GM20000 (cell line): Measurements from ENCODE around the gene GUCA1C.

Experiments used
- DNase-seq: peaks from one replicate; pipeline ENCODE4 v3.0.0; 2012; ENCODE audit warnings: low spot score
- TF ChIP-seq, protein P1 (sequence below): IDR thresholded peaks from 2 replicates; pipeline ENCODE4 v1.5.1; 2012; ENCODE audit warnings: mild to moderate bottlenecking, control low read depth; ENCODE audit errors: extremely low read depth, missing control alignments

The GUCA1C gene

DNA sequence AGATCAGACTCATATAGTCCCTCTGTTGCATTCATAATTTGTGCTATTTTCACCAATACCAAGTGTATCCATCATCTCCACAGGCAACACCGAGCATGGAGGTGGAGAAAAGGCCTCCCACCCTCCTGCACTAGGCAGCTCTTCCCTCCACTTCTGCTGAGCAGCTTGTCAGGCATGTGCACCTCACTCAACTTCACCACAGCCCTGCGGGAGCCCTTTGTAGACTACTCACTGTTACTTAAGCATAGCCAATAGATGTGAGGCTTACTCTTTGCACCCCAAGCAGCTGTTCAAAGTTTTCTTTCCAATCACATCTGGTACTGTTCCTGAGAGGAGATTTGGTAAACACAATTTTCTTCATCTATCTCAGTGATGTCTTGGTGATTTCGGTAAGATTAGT is 16.9 kb upstream of the GUCA1C start:
- TF ChIP-seq, protein P1, sequence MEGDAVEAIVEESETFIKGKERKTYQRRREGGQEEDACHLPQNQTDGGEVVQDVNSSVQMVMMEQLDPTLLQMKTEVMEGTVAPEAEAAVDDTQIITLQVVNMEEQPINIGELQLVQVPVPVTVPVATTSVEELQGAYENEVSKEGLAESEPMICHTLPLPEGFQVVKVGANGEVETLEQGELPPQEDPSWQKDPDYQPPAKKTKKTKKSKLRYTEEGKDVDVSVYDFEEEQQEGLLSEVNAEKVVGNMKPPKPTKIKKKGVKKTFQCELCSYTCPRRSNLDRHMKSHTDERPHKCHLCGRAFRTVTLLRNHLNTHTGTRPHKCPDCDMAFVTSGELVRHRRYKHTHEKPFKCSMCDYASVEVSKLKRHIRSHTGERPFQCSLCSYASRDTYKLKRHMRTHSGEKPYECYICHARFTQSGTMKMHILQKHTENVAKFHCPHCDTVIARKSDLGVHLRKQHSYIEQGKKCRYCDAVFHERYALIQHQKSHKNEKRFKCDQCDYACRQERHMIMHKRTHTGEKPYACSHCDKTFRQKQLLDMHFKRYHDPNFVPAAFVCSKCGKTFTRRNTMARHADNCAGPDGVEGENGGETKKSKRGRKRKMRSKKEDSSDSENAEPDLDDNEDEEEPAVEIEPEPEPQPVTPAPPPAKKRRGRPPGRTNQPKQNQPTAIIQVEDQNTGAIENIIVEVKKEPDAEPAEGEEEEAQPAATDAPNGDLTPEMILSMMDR: no peak
- DNase-seq: no peak

DNA sequence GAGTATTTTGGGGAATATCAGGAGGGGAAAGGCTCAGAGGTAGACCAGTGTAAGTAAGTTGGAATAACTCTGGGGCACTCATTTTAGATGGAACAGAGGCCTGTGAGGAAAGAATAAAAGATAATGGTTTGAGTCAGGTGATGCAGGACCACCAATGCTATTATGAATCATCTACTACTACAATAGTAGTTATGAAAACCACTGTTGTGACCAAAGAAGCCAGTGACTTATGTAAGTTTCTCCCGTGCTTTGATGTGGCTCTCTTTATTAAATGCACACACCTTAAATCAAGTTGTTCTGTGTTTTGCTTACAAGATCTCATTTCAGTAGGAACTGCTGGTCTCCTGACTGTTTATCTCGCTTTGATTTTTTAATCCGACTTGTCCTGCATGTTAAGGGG is 13.1 kb upstream of the GUCA1C start:
- DNase-seq: no peak
- TF ChIP-seq, protein P1: no peak

DNA sequence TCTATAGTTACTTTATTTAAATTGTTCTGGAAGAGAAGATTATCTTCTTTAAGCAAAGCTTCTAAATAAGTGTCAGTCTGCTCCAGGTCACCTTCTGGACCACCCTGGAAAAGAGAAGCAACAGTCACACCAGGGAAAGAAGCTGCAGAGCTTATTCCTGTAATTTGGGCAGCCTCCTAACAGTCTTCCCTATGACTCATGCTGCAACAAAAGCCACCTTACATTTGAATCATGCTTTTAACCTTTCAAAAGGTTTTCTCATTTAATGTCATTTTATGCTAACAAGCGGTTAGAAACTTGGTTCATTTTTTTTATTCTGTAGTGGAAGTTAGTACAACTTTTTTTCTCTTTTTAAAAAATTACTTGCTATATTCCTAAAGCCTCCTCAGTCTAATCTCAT is 5.3 kb upstream of the GUCA1C start:
- TF ChIP-seq, protein P1: no peak
- no peak for DNase-seq

DNA sequence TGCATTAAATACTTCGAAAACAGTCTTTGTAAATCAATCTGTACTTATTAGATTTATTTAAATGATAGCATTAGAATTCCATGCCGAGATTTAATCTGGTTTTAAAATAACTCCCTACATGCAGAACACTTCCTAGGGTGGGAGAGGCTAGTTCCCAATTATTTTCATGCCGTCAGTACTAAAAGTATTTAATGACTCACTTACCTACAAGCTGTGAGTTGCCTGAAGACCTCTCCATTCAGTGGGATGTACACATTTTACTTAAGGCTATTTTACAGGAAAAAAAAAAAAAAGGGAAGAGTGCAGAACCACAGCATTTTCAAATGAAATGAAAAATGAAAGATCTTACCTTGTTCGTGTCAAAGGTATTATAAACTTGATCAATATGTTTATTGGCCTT is 469 bp downstream of the GUCA1C start:
- DNase-seq: no peak
- TF ChIP-seq, protein P1: no peak

DNA sequence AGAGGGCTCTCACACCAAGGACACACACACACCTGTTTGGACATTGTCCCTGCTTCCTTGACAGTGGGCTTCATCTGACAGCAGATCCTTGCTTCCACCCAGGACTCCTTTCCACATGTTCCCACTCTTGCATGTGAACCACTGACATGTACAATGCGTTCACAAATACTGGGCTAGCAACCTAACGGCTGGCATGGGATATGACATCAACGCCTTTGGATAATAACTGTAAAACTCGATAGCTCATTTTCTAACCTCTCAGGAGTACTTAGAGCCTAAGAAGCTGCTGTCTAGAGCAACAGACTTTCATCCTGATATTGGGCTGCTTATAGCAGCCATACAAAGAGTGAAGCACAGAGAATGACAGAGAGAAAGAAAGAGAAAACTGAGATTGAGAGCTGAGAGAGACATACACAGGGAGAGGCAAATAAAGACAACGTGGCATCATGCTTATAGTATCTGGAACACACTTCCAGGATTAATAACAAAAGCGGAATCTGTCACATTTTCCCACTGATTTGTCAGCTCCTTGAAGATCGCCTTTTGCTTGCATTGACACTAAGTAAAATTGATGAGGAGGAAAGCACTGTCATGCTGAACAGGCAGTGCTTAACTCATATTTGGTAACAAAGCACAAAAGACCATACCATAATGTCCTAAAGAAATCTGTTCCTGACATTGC is 1.7 kb downstream of the GUCA1C start:
- TF ChIP-seq, protein P1: no peak
- DNase-seq: no peak

DNA sequence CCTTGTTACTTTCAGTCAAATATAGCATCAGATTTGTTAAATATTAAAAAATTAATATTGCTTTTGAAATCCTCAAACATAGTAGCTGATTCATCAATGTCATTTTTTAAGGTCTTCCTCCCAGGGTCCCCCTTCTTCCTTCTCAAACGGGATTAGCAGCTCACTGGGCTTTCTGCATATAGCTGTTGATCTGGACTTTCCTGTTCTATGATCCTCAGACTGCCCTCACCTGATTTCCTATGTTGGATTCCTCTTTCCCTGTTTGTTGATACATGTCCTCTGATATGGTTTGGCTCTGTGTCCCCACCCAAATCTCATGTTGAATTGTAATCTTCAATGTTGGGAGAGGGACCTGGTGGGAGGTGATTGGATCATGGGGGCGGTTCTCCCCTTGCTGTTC is 5.8 kb downstream of the GUCA1C start:
- TF ChIP-seq, protein P1: no peak
- DNase-seq: no peak

DNA sequence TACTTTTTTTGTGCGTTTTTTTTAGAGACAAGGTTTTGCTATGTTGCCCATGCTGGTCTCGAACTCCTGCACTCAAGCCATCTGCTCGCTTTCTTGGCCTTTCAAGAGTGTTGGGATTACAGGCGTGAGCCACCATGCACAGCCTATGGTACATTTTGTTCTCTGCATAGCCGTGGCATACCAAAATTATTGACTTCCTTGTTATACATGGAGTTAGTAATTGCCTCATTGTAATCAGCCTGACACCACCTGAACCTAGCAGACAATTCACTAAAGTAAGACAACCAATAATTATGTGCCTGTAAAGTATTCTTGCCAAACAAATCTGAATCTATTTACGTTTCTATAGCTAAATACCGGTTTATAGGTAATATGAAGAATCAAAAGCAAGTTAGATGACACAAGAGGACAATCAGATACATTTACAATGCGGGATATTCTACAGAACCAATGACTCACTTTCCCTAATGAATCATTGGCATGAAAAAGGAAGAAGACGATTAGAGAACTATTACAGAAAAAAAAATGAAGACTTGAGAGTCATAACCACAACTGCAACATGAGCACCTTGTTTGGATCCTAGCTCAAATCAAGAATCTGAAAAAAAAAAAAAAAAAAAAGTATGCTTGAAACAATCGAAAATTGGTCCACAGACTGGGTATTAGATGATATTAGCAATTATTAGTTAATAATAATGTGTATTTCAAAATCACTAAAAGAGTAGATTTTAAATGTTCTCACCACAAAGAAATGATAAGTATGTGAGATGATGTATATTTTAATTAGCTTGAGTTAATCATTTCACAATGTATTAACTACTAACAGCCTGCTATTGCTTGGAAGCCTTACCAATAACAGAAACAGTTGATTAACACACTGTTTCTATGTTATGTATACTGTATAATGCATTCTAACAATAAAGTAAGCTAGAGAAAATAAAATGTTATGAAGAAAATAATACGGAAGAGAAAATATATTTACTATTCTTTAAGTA is 7.1 kb downstream of the GUCA1C start:
- no peak for DNase-seq
- TF ChIP-seq, protein P1: no peak
